Measurements from ENCODE around the gene ZNF584.
"Not testable (repeated sequence)": the region's sequence is repeated elsewhere in the genome, so short reads cannot be mapped to it uniquely, and the experiment has no call there.

The ZNF584 gene

DNA sequence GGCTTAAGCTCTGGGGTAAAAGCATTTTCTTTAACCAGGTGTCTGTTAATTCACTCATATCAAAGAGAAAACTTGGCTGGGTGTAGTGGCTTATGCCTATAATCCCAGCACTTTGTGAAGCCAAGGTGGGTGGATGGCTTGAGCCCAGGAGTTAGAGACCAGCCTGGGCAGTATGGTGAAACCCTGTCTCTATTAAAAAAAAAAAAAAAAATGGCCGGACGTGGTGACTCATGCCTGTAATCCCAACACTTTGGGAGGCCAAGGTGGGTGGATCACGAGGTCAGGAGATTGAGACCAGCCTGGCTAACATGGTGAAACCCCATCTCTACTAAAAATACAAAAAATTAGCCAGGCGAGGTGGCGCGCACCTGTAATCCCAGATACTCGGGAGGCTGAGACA is 31.7 kb upstream of the ZNF584 start:
- not testable (repeated sequence) for H3K9me3 ChIP-seq (ENCODE audit: control insufficient read depth in 1 of 2, low read length in 2 of 2); H3K4me3 ChIP-seq (ENCODE audit: low read depth in 1 of 2, low read length in 2 of 2); H3K27ac ChIP-seq (ENCODE audit: low read length); H3K36me3 ChIP-seq (ENCODE audit: control insufficient read depth in 1 of 2, insufficient read depth in 2 of 2, low read length in 2 of 2); H3K27me3 ChIP-seq (ENCODE audit: low read depth, low read length)
- H3K4me1 ChIP-seq (ENCODE audit: control insufficient read depth in 1 of 2, insufficient read depth in 2 of 2, low read length in 2 of 2): peaks cover 4 to 18% of the 10 kb centered on the region in 2 donors

DNA sequence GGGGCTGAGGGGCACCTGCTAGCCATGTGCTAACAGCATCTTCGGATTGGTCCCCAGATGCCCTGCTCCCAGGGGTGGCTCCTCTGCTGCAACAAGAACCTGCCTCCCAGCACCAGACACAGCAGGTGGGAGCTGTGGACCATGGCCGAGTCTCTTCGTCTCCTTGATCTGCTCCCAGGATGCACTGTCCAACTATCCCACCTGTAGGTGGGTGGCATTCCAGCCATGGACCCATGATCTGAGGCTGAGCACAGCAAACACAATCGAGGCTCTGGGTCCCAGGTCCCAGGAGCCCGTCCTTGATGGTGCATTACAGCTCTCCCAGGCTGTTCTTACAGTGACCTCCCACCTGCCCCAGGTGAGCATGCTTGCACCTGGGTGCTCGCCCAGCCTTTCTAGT is 29.2 kb upstream of the ZNF584 start:
- Histone ChIP-seq H3K27me3 (ENCODE audit: low read depth, low read length) (no peaks in the 10 kb centered on the region), H3K4me1 (ENCODE audit: control insufficient read depth in 1 of 2, insufficient read depth in 2 of 2, low read length in 2 of 2) (peaks cover 7 to 24% of the 10 kb centered on the region in 2 donors), H3K9me3 (ENCODE audit: control insufficient read depth in 1 of 2, low read length in 2 of 2) (no peaks in the 10 kb centered on the region), H3K4me3 (ENCODE audit: low read depth in 1 of 2, low read length in 2 of 2) (no peak overlapping the region), H3K36me3 (ENCODE audit: control insufficient read depth in 1 of 2, insufficient read depth in 2 of 2, low read length in 2 of 2) (no peaks in the 10 kb centered on the region), H3K27ac (ENCODE audit: low read length) (no peak overlapping the region)

DNA sequence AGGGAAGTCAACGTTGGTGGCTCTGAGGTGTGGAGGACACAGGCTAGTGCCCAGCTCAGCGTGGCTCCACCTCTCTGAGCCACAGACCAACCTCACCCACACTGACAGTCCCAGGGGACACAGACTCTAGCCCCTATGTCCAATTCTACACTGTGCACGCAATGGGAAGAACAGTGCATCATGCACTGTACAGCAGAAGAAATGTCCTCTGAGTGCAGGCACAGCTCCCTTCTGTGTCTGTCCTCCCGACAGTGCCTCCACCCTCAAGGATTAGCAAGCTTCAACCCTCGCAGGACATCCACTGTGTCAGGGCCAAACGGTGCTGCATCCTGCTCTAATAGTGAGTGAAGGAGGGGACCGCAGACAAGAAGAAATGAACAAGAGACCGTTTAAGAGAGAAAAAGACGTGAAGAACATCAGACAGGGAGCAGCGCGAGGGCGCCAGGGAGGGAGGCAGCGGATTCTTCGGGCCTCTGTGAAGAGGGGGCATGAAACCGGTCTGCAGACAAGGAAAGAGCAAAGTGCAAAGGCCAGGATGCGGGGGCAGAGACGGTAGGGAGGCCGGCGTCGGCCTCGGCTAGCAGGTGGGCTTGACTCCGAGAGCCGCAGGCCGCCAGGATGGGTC is 28.3 kb upstream of the ZNF584 start:
- no peaks in the 10 kb centered on the region for H3K9me3 ChIP-seq (ENCODE audit: control insufficient read depth in 1 of 2, low read length in 2 of 2)
- H3K27me3 ChIP-seq (ENCODE audit: low read depth, low read length): no peaks in the 10 kb centered on the region
- no peaks in the 10 kb centered on the region for H3K36me3 ChIP-seq (ENCODE audit: control insufficient read depth in 1 of 2, insufficient read depth in 2 of 2, low read length in 2 of 2)
- H3K27ac ChIP-seq (ENCODE audit: low read length): peak overlapping the region; percentile 77
- peaks cover 7 to 25% of the 10 kb centered on the region in 2 donors for H3K4me1 ChIP-seq (ENCODE audit: control insufficient read depth in 1 of 2, insufficient read depth in 2 of 2, low read length in 2 of 2)
- peak overlapping the region; percentile 69 to 86 for H3K4me3 ChIP-seq (ENCODE audit: low read depth in 1 of 2, low read length in 2 of 2)

DNA sequence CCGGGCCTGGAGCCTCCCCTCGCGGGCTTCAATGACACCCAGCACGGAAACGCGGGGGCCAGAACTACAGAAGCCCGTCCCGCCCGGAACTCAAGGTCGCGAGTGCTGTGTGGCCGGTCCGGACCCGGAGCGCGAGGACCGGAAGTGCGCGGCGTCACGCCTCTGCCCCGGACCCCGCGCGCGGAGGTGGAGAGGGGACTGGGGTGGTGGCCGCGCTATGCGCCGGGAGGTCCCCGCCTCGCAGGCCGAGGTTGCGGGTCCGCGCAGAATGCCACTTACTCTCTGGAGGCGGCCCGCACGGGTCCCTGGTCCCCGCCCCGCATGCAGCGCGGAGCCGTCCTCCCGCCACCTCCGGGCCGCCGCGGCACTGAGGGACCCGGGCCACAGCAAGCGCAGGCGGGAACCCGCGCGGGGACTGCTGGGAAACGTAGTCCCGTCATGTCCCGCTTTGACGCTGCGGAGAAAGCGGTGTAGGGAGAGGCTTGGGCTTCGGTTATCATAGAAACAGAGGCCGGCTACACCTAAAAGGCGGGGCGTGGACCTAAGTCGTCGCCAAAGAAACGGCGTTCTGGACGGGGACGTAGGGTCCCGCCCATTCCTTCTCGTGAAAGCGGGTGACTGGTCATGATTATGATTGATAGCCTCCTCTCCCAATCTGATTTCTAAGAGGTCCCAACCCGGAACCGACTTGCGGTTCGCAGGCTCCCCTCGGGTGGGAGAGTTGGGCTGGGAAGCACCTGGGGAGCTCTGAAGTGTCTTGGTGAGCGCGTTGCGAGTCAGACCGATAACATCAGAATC is 27.6 kb upstream of the ZNF584 start, which contains the start of gene ZNF837:
TSS of gene ZNF837 (minus strand) at position 369 of the 798 bp plus-strand sequence. CDS start 11,698 bp downstream, outside the sequence.
- Histone ChIP-seq H3K4me1 (ENCODE audit: control insufficient read depth in 1 of 2, insufficient read depth in 2 of 2, low read length in 2 of 2) (peaks cover 12 to 32% of the 10 kb centered on the region in 2 donors), H3K4me3 (ENCODE audit: low read depth in 1 of 2, low read length in 2 of 2) (peak within 1 kb of the TSS; percentile 69 to 86), H3K27ac (ENCODE audit: low read length) (peak within 1 kb of the TSS; percentile 77), H3K36me3 (ENCODE audit: control insufficient read depth in 1 of 2, insufficient read depth in 2 of 2, low read length in 2 of 2) (no peaks in the 10 kb centered on the region), H3K27me3 (ENCODE audit: low read depth, low read length) (no peaks in the 10 kb centered on the region), H3K9me3 (ENCODE audit: control insufficient read depth in 1 of 2, low read length in 2 of 2) (no peaks in the 10 kb centered on the region)

DNA sequence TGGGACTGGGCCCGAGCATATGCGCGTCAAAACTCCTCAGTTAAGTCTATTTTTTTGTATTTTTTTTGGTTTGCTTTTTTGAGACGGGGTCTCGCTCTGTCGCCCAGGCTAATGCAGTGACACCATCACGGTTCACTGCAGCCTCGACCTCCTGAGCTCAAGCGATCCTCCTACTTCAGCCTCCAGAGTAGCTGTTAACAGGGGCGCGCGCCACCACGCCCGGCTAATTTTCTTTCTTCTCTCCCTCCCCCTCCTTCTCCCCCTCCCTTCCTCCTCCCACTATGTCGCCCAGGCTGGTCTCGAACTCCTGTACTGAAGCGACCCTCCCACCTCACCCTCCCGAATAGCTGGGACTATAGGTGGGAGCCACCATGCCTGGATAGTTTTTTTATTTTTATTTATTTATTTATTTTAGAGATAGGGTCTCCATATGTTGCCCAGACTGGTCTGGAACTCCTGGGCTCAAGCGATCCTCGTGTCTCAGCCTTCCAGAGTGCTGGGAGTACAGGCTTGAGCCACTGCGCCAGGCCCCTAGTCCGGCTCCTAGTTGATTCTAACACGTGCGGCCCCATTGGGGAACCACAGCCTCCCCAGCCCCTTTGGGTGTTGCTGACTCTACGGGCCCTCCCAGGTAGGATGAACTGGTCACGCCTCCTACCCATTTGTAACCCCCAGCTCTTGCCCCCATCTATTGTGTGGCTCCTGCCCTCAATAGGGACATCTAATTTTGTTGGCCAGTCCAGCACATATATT is 26.8 kb upstream of the ZNF584 start:
- H3K4me1 ChIP-seq (ENCODE audit: control insufficient read depth in 1 of 2, insufficient read depth in 2 of 2, low read length in 2 of 2): peaks cover 12 to 38% of the 10 kb centered on the region in 2 donors
- H3K27me3 ChIP-seq (ENCODE audit: low read depth, low read length): no peaks in the 10 kb centered on the region
- H3K36me3 ChIP-seq (ENCODE audit: control insufficient read depth in 1 of 2, insufficient read depth in 2 of 2, low read length in 2 of 2): peaks cover 0 to under 1% of the 10 kb centered on the region in 2 donors
- no peaks in the 10 kb centered on the region for H3K9me3 ChIP-seq (ENCODE audit: control insufficient read depth in 1 of 2, low read length in 2 of 2)
- H3K4me3 ChIP-seq (ENCODE audit: low read depth in 1 of 2, low read length in 2 of 2): peak overlapping the region; percentile 69 to 77
- H3K27ac ChIP-seq (ENCODE audit: low read length): peak overlapping the region; percentile 77

DNA sequence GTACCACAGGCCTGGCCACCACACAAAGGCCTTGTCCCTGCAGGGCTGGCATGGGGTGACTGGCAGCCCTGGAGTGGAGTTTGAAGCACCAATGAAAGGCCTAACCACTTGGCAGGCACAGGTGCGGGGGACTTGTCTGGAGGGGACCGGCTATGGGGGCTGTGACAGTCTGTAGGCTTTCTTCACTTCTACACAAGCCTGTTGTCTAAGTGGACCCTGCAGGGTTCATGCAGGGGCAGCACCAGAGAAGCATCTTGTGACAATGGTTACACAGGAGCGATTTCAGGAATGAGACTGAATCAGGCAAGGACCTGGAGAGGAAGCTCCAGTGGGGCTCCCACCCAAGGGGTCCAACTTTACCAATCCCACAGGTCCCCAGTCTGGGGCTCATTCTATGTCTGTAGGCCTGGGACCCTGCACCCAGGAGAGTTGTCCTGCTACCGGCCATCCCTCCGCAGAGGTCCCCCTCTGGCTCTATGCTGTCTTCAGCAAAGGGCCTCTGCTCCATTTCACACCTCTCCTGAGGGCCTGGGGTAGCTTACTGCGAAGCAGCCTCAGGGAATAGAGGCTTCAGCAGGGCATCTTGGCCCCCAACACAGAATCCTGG is 25.3 kb upstream of the ZNF584 start:
- Histone ChIP-seq H3K27me3 (ENCODE audit: low read depth, low read length) (no peaks in the 10 kb centered on the region), H3K9me3 (ENCODE audit: control insufficient read depth in 1 of 2, low read length in 2 of 2) (no peaks in the 10 kb centered on the region), H3K36me3 (ENCODE audit: control insufficient read depth in 1 of 2, insufficient read depth in 2 of 2, low read length in 2 of 2) (peaks cover 0 to 3% of the 10 kb centered on the region in 2 donors), H3K4me3 (ENCODE audit: low read depth in 1 of 2, low read length in 2 of 2) (no peak overlapping the region), H3K4me1 (ENCODE audit: control insufficient read depth in 1 of 2, insufficient read depth in 2 of 2, low read length in 2 of 2) (peaks cover 12 to 45% of the 10 kb centered on the region in 2 donors), H3K27ac (ENCODE audit: low read length) (no peak overlapping the region)

DNA sequence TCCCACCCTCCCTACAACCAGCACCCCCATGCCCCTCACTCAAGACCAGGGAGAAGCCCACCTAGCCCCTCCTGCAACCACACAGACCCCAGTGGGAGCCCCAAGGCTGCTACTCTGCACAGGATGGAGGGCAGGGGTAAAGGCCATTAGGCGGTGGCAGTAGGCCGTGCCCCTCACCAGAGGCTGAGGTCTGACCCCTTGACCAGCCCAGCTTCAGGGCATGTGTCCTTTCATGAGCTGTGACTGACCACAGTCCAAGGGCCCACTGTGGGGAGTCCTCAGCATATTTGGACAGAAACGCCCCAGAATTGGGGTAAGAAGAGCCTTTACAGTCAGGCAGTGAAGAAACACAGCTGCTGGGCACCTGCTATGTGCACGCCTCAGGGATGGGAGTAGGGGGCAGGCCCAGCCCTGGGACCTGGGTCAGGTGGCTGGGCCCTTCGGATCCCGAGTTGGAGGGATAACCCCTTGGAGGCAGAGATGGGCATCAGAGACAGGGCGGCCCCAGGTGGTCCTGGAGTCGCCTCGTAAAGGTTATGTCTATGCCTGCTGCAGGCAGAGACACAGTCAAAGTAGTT is 23.0 kb upstream of the ZNF584 start:
- Histone ChIP-seq H3K4me3 (ENCODE audit: low read depth in 1 of 2, low read length in 2 of 2) (peak overlapping the region; percentile 87 to 98), H3K27ac (ENCODE audit: low read length) (peak overlapping the region; percentile 98), H3K27me3 (ENCODE audit: low read depth, low read length) (no peaks in the 10 kb centered on the region), H3K9me3 (ENCODE audit: control insufficient read depth in 1 of 2, low read length in 2 of 2) (no peaks in the 10 kb centered on the region), H3K4me1 (ENCODE audit: control insufficient read depth in 1 of 2, insufficient read depth in 2 of 2, low read length in 2 of 2) (peaks cover 9 to 36% of the 10 kb centered on the region in 2 donors), H3K36me3 (ENCODE audit: control insufficient read depth in 1 of 2, insufficient read depth in 2 of 2, low read length in 2 of 2) (peaks cover 5 to 9% of the 10 kb centered on the region in 2 donors)

DNA sequence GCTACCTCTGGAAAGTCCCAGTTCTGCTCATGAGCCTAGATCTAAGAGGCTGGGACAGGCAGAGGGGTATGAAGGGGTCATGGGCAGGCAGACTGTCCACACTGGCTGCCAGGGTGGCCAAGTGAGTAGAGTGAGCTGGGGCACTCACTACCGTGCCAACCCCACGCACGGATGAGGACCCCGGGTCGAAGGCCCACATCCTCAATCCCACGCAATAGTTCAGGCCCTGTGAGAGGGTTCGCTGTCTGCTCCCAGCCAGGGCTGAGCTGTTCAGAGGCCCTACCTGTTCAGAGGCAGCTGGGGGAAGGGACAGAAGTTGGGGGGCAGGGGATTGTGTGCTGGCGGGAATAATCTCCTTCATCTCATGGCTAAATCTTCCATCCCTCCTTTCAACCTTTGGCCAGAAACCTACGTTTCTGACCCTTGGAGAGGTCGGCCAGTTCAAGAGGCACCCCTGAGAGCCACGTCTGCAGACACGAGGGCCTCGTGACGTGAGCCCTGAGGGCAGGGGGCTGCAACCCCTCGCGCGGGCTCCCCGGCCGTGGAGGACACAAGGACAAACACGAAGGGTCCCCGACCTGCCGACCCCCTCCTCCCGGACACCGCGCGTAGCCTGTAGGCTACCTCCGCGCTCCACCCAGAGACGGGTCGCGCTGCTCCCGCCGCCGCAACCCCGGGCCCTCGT is 22.4 kb upstream of the ZNF584 start:
- Histone ChIP-seq H3K4me1 (ENCODE audit: control insufficient read depth in 1 of 2, insufficient read depth in 2 of 2, low read length in 2 of 2) (peaks cover 9 to 35% of the 10 kb centered on the region in 2 donors), H3K27me3 (ENCODE audit: low read depth, low read length) (no peaks in the 10 kb centered on the region), H3K4me3 (ENCODE audit: low read depth in 1 of 2, low read length in 2 of 2) (peak overlapping the region; percentile 87 to 98)

DNA sequence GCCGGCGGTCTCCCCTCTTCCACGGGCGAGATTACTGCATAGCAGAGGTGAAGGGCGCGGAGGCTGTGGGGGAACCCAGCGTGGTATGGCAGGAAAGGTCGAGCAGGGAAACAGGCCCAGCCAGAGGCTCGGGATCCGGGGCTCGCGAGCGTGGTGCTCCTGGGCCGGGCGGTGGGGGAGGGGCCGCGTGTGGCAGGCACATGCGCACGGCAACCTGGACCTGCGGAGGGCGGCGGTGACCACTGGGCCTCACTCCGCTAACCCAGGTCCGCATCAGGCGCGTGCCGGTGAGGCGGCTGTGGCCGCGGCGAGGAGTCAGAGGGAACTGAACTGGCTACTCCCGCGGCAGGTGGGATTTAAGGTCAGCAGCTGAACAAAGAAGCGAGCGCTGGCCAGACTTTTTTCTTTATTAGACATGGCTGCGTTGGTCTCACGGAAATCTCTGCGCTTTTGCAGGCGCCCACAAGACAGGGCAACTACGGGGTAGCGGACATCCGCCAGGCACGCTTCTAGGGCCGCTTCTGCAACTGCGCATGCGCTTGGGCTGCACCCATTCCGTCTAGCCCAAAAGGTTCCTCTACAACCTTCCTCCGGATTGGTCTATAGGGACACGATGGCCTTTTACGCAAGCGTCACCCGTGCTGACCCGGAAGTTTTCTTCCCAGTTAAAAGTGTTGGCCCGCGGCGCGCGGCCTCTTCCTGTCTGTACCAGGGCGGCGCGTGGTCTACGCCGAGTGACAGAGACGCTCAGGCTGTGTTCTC is 21.7 kb upstream of the ZNF584 start, which contains the start of gene RPS5:
TSS of gene RPS5 (plus strand) at position 694 of the 762 bp plus-strand sequence. CDS start 869 bp downstream, outside the sequence.
- peak within 1 kb of the TSS; percentile 87 to 98 for H3K4me3 ChIP-seq (ENCODE audit: low read depth in 1 of 2, low read length in 2 of 2)
- H3K36me3 ChIP-seq (ENCODE audit: control insufficient read depth in 1 of 2, insufficient read depth in 2 of 2, low read length in 2 of 2): peaks cover 9 to 12% of the 10 kb centered on the region in 2 donors
- H3K27ac ChIP-seq (ENCODE audit: low read length): peak within 1 kb of the TSS; percentile 98
- H3K9me3 ChIP-seq (ENCODE audit: control insufficient read depth in 1 of 2, low read length in 2 of 2): no peaks in the 10 kb centered on the region
- no peaks in the 10 kb centered on the region for H3K27me3 ChIP-seq (ENCODE audit: low read depth, low read length)
- H3K4me1 ChIP-seq (ENCODE audit: control insufficient read depth in 1 of 2, insufficient read depth in 2 of 2, low read length in 2 of 2): peaks cover 9 to 31% of the 10 kb centered on the region in 2 donors

More for the DNA sequence above, 22.4 kb upstream of the ZNF584 start:
- peaks cover 9 to 12% of the 10 kb centered on the region in 2 donors for H3K36me3 ChIP-seq (ENCODE audit: control insufficient read depth in 1 of 2, insufficient read depth in 2 of 2, low read length in 2 of 2)
- peak overlapping the region; percentile 98 for H3K27ac ChIP-seq (ENCODE audit: low read length)
- H3K9me3 ChIP-seq (ENCODE audit: control insufficient read depth in 1 of 2, low read length in 2 of 2): no peaks in the 10 kb centered on the region
